Muscle of arm (tissue), 12 donors: ENCODE data around the gene MUC5B. TPM values are rescaled to one million over a fixed set of nuclear protein-coding genes. Genes with fewer than 3 reads are reported as not detected.

ENCODE experiments used
- DNase-seq: peaks from one replicate; pipeline ENCODE4 v3.0.0-alpha.2; 2013
- polyA plus RNA-seq, 12 donors: library from polyadenylated mRNA; unstranded; fragments of 120-200 nt; gene quantifications; one replicate each; pipeline ENCODE4 v1.2.1, GENCODE V29; 2013; ENCODE audit not compliant: insufficient read length in 12 of 12

The MUC5B gene
- polyA plus RNA-seq, 12 donors = 0.01 to 12.7 (median 0.16) TPM; not detected in 5

GRCh38 chr11:1300121-1300520, 77.3 kb downstream of the MUC5B start:
- no peak for DNase-seq

- DNase-seq = no peak
Observed at GRCh38 chr11:1300569-1301187, 77.8 kb downstream of the MUC5B start.

- DNase-seq = no peak
Observed at GRCh38 chr11:1301220-1302000, 78.5 kb downstream of the MUC5B start.

DNA sequence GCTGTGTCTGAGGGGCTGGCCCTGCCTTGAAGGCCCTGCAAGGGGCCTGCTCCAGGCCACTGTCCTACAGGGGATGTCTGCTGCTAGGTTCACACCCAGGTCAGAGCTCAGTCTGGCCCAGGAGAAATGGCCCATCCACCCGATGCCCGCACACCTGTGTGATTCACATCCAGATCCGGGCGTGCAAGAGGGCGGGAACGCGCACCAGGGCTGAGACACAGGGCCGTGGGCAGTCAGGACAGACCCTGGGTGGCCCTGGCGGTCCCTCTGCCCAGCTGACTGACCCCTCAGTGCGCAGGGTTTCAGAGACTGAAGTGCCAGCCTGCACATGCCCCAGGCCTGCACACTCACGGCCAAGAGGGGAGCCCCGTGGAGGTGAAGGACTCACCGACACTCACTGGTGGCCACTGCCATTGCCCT, 79.2 kb downstream of the MUC5B start:
- no peak for DNase-seq

GRCh38 chr11:1302461-1303125, 79.7 kb downstream of the MUC5B start:
- no peak for DNase-seq

DNA sequence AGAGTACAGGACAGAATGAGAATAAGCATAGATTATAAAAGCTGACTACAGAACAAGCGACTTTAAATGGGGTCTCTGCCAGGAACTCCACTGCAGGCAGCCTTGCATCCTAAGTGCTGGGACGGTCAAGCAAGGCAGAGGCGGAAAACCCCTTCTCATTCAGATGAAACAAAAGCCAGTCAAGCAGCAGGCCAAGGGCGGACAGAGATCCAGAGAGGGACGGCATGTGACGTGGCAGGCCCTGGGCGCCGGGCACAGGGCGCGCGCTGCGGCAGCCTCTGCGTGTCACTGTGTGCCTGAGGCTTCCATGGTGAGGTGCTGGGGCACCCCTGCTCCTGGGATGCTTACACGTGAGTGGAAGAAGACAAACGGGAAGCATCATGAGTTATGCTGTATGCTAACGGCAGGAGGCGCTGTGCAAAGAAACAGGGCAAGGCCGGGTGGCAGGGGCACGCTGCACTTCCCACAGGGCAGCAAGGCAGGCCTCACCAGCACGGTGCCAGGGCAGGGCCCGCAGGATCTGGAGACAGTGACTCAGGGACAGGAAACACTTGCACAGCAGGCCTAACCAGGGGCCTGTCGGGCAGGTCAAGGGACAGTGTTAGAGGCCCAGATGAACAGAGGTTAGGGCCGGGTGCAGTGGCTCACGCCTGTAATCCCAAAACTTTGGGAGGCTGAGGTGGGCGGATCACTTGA, 80.4 kb downstream of the MUC5B start:
- no peak for DNase-seq

DNA sequence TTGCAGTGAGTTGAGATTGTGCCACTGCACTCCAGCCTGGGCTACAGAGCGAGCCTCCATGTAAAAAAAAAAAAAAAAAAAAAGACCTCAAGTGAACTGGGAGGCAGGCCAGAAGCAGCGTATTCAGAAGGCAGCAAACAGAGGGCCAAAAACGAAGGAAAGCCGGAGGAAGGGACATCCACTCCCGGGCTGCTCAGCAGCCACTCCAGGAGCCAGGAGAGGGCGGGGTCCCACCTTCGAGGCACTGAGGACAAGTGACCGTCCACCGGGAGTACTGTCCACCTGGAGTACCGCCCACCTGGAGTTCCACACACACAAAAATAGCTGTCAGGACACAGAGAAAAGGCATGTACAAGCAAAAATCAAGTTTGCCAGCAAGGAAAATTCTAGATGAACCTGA, 81.1 kb downstream of the MUC5B start:
- DNase-seq = no peak

DNA sequence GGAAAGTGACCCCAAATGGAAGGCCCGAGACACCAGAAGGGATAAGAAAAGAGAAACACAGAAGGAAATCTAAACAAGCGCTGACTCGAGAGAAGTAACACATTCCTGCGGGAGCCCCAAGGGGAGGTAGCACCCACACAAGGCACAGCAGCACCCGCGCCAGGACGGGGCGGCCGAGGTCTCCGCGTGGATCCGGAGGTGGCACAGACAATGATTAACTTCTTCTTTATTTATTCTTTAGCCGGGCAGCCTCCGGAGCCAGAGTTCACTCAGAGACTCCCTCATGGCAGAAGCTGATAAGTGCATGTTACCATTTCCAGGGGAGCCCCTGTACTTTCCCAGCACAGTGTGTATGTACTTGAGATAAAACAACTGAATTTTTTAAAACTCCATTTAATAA, 81.5 kb downstream of the MUC5B start:
- no peak for DNase-seq

DNA sequence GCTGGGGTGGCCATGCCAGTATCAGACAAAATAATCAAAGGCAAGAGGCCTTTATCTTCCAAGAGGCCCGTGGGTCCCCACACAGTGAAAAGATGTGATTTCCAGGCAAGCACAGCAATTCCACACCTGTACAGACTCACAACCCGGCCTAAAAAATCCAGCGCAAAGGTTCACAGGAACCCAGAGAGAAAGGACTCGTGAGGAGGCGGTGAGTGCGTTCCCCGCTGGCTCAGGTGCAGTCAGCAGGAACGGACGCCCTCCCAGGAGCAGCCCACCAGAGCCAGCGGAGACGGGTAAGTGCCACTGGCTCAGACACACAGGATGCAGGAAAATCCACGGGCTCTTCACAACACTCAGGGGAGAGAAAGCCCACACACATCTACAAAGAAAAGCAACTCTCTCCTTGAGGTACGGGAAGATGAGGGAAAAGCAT, 82.2 kb downstream of the MUC5B start:
- no peak for DNase-seq

GRCh38 chr11:1305501-1306056, 82.7 kb downstream of the MUC5B start:
- DNase-seq = no peak

DNA sequence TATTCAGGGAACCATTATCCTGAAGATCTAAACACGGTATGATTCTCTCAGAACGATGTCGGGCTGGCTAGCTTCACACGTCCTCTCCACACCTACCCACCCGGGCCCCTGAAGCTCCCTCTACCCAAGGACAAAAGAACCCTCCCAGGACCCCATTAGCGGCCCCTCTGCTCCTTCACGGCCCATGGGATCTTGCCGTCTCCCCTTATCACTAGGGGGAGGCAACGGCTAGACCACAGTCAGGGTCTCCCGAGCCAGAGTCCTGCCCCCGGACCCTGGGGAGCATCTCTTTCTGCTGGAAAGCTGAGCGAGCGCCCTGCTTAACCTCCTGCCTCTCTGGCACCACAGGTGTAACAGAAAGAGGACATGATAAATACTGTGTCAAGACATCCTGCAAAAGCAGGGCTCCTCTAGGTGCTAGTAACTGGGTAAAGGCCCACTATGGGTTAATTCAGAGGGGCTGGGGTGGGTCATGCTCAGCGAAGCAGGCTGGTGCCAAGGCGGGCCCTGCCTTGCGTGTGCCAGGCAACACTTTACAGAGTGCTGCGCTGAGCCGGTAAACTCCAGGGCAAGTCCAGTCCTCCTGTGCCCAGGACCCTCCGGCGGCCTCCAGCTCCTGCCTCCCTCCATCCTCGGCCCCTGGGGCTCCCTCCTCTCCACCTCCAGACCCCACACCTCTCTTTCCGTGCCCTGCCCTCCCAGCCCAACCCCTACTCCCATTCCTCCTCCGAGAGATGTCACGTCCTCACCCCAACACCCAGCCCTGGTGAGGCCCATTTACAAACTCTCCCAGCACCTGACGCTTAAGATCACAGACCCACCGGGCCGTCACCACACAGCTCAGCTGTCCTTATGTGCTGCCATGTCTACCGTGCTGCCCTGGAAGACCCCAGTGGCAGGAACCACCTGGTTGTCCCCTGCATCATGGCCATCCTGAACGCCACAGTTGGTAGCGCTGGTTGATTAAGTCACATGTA, 83.6 kb downstream of the MUC5B start:
- no peak for DNase-seq

- DNase-seq = no peak
Observed at GRCh38 chr11:1307163-1307870, 84.5 kb downstream of the MUC5B start.

DNA sequence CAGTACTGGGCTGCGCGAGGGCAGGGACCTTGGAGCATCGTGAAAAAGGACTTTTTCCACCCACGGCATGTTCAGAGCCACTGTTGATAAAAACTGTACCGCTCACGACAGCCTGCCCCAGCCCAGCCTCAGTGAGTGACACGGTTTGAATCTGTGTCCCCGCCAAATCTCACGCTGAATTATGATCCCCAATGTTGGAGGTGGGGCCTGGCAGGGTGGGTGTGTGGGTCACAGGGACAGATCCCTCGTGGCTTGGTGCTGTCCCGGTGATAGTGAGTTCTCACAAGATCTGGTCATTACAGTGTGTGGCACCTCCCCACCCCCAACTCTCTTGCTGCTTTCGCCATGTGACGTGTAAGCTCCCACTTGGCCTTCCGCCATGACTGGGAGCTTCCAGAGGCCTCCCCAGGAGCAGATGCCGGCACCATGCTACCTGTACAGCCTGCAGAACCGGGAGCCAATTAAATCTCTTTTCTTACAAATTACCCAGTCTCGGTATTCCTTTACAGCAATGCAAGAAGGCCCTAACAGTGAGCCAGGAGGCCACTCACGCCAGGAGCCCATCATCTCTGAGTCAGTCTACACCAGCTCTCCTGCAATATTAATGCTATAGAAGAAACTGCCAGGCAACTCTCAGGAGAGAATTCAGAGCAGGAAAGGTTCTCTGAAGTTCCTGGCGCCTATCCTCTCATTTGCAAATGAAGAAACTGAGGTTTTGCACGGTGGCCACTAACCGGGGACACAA, 85.3 kb downstream of the MUC5B start:
- no peak for DNase-seq

GRCh38 chr11:1308743-1309497, 86.1 kb downstream of the MUC5B start:
- no peak for DNase-seq

DNA sequence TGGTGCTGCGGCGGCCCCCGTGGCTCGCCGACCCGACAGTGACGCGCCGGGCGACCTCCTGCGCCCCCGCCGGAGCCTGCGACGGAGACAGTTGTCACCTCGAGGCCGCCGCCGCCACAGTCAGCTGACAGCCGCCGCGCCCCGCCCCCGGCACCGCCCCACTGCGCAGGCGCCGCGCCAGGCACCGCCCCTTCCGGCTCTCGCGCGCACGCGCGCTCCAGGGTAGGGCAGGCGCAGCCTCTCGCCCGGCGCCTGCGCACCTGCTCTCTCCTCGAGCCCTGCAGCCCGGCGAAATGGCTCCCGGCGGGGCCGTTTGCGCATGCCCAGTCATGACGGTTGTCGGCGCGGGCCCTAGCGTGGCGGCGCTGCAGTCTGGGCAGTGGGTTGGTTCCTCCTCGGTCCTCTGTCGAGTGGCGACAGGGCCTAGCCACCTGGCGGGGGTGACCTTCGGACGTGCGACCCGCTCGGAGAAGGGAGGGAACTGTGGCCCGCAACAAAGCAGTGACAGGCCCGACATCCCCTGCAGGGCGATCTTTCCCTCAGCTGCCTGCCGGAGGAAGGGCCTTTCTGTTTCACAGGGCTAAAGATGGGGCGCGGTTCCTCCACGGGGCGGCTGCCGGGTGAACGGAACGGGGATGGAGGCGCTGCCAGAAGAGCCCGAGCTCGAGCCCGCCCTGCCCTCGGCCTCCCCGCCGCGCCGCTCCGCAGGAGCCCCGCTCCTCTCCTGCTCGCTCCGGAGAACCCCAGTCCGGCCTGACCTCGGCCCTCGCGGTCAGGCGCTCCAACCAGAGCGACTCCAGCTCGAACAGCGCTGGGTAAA, 86.8 kb downstream of the MUC5B start, which contains the start of gene TOLLIP:
TSS of gene TOLLIP (minus strand) at position 135 of the 820 bp plus-strand sequence. CDS start at position 1, 134 bp downstream.
- peak; percentile 96 for DNase-seq

- DNase-seq = no peak
Observed at GRCh38 chr11:1310318-1310687, 87.4 kb downstream of the MUC5B start.

GRCh38 chr11:1310772-1311468, 88.1 kb downstream of the MUC5B start:
- DNase-seq = no peak
